T-helper 2 cell (primary cell): Measurements from ENCODE around the gene POU6F2.

ENCODE experiments used
- DNase-seq, 5 experiments: peaks; one replicate each; pipeline versions ENCODE4 v3.0.0 to v3.0.0-alpha.2; 2012 to 2022

POU6F2 gene

GRCh38 chr7:39130274-39130673, 152.6 kb downstream of the POU6F2 start:
- DNase-seq = peak in 1 of 5 experiments; percentile 9

- no peak for DNase-seq
Observed at GRCh38 chr7:39130857-39131526, 153.3 kb downstream of the POU6F2 start.

GRCh38 chr7:39132306-39132705, 154.6 kb downstream of the POU6F2 start:
- DNase-seq = no peak

DNA sequence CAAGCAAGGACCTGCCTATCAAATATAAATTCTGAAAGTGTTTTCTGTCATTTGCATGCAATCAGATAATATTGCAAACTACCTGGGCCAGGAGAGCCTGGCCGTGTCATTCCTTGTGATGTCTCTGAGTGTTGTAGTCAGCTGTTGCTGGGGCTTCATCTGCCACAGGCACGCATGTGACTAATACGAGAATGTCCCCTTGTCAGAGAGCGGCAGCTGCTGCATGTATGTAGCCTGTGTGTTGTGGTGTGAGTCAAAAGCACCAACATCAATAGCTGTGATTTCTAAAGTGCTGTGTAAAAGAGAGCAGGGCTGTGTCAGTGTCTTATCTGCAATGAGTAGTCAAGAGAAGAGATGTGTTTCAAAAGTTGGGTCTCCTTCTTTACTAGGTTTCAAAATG, 155.4 kb downstream of the POU6F2 start:
- peak in 1 of 5 experiments; percentile 6 for DNase-seq

DNA sequence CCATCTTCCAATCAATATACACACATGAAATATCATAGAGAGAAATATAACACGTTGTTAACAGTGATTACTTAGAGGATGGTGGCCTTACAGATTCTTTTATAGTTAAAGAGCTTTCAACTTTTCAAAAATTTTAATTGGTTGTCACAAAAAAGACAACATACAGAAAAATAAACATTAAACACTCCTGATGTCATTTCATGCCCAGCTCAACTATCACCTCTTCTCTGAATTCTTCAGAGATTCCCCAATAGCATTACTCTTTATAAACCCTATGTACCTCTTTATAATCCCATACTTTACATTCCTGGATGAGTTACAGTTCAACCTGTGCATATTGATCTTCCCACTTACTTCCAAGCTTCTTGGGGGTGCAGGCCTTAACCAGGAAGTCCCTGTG, 159.8 kb downstream of the POU6F2 start:
- no peak for DNase-seq

- no peak for DNase-seq
Observed at GRCh38 chr7:39142750-39143149, 165.0 kb downstream of the POU6F2 start.

- DNase-seq = no peak
Observed at GRCh38 chr7:39144420-39144819, 166.7 kb downstream of the POU6F2 start.

- no peak for DNase-seq
Observed at GRCh38 chr7:39145283-39145682, 167.6 kb downstream of the POU6F2 start.

DNA sequence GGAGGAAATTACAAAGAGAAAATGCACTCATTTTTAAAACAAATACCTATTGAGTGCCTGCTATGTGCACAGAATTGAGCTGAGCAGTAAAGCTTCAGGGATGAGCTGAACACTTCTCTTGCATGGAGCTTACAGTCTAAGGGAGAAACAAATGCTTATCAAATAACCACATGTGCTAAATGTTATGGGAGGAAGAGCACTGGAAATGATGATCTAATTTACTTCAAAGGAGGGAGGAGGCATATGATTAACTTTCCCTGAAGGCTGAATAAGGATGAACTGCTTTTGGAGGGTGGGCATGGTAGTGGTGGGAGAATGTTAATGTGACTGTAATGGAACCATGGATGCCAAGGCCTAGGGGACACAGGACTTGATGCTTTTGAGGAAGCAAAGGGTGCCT, 168.2 kb downstream of the POU6F2 start:
- no peak for DNase-seq

DNA sequence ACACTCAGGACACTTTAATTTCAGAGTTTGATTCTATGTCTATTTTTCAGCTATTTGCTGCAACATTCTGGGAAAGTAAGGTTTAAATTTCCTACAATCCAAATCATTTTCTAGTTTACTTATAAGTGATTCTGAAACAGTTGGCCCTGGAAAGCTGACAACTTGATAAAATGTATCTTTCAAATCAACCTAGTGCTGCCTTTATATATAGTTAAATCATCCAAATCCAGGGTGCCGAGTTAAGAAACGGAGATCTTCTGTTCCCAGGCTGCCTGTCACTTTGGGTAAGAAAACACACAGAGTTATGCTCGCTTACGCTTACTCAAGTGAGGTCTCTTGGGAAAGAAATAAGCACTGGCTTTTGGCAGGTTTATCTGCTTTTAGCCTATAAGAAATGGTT, 175.0 kb downstream of the POU6F2 start:
- no peak for DNase-seq

GRCh38 chr7:39153113-39153512, 175.4 kb downstream of the POU6F2 start:
- DNase-seq = no peak

DNA sequence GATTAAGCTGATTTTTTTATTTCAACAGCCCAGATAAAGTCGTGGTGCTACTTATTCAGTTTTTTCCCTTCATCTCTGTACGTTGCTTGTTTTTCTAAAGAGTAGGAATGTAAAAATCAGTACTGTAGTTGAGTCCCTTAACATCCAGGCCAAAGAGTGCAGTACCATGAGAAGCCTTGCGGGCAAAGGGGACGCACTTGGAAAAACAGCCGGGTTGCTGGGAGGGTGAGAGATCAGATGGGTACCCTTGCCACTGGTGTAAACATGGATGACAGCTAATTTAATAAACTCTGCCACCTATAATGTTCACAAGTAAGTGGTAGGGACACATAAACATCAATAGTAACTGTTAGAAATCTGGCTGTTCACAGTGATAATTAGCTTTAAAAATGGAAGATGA, 175.9 kb downstream of the POU6F2 start:
- no peak for DNase-seq

DNA sequence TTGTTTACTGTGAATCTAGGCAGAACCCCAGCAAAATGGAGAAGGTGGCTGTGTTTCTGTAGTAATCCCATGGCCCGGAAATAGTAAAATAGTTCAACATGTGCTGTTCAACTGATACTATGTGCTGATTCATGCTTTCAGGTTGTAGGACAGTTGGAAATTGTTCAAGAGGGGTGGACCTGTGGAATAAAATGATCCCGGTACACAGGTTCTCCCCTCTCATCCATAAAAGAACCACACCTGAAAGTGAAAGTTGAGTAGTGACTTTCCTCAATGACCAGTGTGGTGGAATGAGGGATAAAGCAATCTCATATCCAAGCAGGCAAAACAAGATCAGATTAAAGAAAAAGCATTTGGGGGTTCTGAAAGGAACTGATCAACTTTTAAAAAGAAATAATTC, 177.1 kb downstream of the POU6F2 start:
- DNase-seq = no peak

GRCh38 chr7:39158367-39158766, 180.7 kb downstream of the POU6F2 start:
- no peak for DNase-seq

DNA sequence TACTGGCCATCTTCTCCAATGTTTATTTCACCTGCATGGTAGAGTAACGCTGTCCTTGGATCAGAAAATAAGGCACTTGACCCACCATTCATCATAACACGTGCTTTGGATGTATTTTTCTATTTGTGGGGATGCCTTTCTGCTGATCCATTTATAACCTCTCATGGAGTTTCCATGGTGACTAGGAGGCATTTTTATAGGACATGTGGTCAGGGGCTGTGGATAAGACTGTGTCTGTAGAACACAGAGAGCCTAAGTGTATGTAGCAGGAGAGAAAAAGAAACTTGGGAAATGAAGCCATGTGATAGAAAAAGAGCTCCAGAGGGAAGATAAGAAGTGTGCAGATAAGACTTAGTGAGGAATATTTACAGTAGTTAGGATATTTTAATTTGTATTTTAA, 184.2 kb downstream of the POU6F2 start:
- DNase-seq = no peak

DNA sequence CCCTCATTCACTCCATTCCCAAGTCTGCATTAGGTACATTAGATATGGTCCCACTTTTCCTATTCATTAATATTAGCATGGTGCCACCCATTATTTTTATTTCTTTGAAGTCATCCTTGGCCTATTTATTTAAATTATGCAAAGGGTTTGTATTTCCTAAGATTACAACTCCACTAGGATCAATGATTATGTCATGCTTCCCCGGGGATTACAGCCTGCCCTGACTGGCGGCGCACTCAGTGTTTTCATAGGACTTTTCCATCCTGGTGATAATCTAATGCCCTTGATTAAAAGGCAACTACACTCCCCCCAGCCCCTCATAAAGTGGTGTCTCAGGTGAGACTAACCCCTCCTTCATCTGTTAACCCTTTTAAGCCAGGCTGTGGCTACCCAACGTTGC, 187.2 kb downstream of the POU6F2 start:
- DNase-seq = no peak

- DNase-seq = no peak
Observed at GRCh38 chr7:39168403-39169098, 190.8 kb downstream of the POU6F2 start.

DNA sequence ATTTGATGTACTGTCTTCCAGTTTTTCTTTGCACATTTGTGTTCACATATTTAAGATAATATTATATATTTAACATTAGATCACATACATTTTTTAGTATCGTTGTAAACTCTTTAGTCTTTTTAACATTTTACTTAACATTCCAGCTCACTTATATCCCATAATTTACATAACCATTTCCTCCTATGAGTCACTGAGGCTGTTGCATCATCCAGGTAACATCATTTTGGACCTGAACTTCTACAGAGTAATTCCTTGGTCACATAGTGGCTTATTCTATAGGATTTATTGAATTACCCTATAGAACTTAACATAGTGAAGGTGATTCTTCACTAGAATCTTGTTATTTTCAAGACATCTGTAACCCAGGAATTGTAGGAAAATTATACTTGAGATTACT, 194.4 kb downstream of the POU6F2 start:
- no peak for DNase-seq

- DNase-seq = no peak
Observed at GRCh38 chr7:39181398-39181797, 203.7 kb downstream of the POU6F2 start.

- DNase-seq = no peak
Observed at GRCh38 chr7:39183796-39184195, 206.1 kb downstream of the POU6F2 start.

DNA sequence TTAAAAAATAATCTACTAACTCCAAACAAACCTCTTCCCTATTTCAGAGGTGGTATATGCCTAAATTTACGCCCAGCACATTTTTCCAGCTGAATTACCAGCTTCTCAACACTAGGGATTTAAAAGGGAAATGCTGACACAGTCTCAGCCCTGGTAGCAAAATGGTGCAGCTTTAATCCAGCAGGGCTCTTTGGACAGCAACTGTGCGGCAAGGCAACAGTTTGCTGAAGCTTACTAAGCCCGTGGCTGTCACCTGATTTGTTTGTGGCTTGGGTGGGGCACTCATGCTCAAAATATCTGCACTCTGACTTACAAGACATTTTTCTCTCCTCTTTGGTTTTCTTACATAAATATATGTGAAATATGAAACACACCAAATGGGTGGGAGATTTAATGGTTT, 206.7 kb downstream of the POU6F2 start:
- DNase-seq = no peak

GRCh38 chr7:39186131-39186530, 208.4 kb downstream of the POU6F2 start:
- no peak for DNase-seq

DNA sequence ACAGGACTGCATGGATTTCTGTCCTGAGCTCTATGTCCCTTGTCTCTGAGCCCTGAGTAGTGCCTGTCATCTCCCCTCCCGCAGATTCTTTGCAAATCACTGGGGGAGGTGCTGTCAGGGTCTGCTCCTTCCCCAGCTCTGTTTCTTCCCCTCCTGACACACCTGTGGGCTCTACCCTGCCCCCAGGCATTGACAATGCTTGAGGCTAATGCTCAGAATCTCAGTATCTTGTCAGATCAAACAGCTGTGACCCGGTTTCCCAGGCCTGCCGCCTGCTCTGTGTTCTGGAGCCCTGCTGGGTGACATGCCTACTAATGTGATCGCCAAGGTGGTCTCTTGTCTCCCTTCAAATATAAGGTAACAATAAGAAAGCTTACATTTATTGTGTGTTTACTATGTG, 209.0 kb downstream of the POU6F2 start:
- DNase-seq = no peak

- DNase-seq = no peak
Observed at GRCh38 chr7:39187130-39187529, 209.4 kb downstream of the POU6F2 start.

- no peak for DNase-seq
Observed at GRCh38 chr7:39192476-39192875, 214.8 kb downstream of the POU6F2 start.
